NCI-H748 treated with DMSO at 0.1 percent for 48 hours (cell line): ENCODE measurements around the gene PLEKHH3.
"Not testable (repeated sequence)": the region's sequence is repeated elsewhere in the genome, so short reads cannot be mapped to it uniquely, and the experiment has no call there.

ENCODE experiments used
- DNase-seq: peaks from one replicate; lab custom pipeline; 2025; lab: John Stamatoyannopoulos, UW

The PLEKHH3 gene

GRCh38 chr17:42629411-42630009 lies 47.3 kb downstream of the PLEKHH3 start:
- no peak for DNase-seq

GRCh38 chr17:42627032-42627764 lies 49.6 kb downstream of the PLEKHH3 start:
- DNase-seq: not testable (repeated sequence)

GRCh38 chr17:42623732-42624596 lies 52.8 kb downstream of the PLEKHH3 start:
- no peak for DNase-seq

DNA sequence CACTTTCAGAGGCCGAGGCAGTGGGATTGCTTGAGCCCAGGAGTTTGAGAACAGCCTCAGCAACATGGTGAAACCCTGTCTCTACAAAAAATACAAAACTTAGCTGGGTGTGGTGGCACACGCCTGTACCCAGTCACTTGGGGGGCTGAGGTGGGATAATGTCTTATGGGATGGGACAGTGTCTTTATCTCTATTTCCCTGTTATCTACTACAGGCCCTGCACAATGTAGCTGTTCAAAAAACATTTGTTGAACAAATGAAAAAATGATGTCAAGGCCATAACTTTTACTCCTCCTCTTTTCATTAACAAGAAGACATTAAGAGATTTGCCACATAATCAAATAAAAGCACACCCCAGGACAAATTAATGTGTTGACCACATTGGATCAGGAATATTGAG lies 53.5 kb downstream of the PLEKHH3 start:
- DNase-seq: no peak

DNA sequence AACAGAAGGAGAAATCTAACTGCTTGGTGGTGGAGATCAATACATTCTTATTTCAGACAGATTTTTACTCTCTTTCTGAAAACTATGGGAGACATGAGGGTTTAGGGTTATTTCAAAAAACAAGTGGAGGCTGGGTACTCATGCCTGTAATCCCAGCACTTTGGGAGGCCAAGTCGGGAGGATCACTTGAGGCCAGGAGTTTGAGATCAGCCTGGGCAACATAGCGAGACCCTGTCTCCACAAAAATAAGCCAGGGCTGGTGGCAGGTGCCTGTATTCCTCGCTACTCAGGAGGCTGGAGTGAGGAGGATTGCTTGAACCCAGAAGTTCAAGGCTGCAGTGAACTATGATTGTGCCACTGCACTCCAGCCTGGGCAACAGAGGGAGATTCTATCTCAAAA lies 54.8 kb downstream of the PLEKHH3 start:
- not testable (repeated sequence) for DNase-seq

DNA sequence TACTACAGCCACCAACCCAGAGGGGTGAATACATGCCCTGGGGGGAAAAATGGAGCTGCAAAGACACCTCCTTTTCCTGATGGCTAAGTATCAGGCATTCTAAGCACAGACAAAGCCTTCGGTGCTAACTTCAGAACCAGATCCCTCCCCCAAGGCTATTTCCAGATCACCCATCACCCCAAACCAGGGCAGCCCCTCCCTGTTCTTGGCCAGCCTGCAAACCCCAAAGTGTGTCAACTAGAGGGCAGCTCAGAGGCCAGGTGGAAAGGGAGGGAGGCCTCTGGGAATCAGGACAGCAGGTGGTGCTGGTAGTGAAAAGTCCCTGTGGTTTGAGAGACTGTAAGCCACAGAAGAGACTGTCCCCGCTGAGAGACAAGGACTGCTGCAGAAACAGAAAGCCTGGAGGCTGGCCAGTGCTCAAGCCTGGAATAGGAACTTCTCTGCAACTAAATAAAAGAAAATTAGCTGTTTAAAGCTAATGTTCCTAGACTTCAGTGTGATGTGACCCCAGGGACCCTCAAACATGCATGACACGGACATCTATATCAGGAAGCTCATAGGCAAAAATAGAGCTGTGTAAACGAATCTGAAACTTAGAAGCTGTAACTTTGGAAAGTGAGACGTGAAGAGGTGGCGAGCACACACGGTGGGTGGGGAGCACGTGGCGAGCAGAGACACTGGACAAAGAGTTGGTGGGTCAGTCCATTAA lies 58.2 kb downstream of the PLEKHH3 start:
- peak; percentile 8 for DNase-seq

DNA sequence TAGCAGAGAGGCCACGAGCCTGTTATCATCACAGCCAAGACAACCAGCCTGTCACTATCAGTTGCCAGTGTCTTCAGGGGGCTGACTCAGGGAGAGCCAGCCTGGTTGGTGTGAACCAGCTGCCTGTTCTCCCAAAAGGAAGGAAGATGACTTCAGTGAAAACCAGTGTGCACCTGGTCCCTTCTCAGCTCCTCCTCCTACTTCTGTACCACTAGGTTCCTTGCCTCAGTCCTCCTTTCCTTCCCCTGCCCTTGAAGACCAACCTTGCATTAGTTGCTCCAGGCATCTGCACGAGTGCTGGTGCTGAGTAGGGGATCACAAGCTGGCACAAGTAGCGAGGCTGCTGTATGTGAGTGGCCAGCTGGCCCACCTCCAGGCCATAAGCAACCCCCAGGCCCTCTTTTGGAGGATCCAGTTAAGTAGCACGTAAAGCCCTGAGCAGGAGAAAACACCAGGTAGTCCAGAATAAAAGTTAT lies 58.8 kb downstream of the PLEKHH3 start:
- no peak for DNase-seq
